Uterus (tissue), 2 donors: Measurements from ENCODE around the gene KBTBD6.

Experiments used
- CTCF ChIP-seq, 4 experiments: fragments of 200-600 bp in 2 of 4; fragments of 450-650 bp in 2 of 4; sonication (generic) in 2 of 4; IDR thresholded peaks; one replicate each; pipeline ENCODE4 v1.5.1; 2016 to 2019; ENCODE audit warnings: antibody characterized with exemption in 4 of 4, mild to moderate bottlenecking in 2 of 4, moderate library complexity in 1 of 4
- POLR2A ChIP-seq, 2 donors: fragments of 450-650 bp; IDR thresholded peaks; one replicate each; pipeline ENCODE4 v1.6.1; 2016; ENCODE audit warnings: antibody characterized with exemption in 2 of 2, mild to moderate bottlenecking in 1 of 2, moderate library complexity in 1 of 2

GRCh38 chr13:41111454-41111853 lies 21.1 kb downstream of the KBTBD6 start:
- TF ChIP-seq CTCF (IDR thresholded peaks at IDR 0.05) = no peak
- no peak for TF ChIP-seq POLR2A (IDR thresholded peaks at IDR 0.05)
